Non-pigmented ciliary epithelial cell (primary cell): ENCODE results near the gene CEP57.
A peak's percentile ranks its signal among the peaks of the same experiment; 100 is the strongest.
"Not testable (repeated sequence)": the region's sequence is repeated elsewhere in the genome, so short reads cannot be mapped to it uniquely, and the experiment has no call there.

Source experiments
- DNase-seq: peaks from one replicate; pipeline ENCODE4 v3.0.0-alpha.2; 2010; ENCODE audit warnings: low read depth

Gene CEP57

DNA sequence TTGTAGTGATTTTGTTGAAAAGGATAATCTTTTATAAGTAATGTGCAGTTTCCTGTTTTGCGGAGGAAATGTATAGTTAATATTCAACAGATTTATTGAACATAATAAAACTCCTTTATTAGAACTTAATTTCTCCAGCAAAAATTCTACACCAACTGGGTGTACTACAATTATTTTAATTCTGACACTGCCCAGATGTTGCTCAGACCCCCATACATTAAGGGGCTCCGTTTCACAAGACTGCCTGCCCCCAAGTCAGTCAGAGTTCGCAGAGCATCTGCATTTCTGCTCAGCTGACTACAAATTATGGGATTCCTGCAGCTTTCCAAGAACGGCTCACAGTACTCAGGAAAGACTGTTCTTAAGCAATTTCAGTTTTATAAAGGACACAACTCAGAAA, 6.2 kb downstream of the CEP57 start:
- DNase-seq = no peak

DNA sequence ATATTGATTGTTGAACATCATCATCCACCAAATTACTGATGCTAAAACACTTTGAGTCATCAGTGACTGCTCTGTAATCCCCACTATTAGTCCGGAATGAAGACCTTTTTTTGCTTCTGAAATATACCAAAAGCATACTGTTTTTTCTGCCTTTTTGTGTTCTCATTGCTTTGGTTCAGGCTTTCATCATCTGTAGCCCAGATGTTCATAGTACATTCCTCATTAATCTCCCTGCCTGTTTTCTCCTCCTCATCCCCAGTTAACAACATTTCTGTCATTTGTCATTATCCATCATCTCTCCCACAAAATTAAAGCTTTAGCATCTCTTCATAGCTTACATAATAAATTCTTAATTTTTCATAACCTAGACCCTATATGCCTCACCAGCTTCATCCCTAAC, 9.2 kb downstream of the CEP57 start:
- DNase-seq = no peak

DNA sequence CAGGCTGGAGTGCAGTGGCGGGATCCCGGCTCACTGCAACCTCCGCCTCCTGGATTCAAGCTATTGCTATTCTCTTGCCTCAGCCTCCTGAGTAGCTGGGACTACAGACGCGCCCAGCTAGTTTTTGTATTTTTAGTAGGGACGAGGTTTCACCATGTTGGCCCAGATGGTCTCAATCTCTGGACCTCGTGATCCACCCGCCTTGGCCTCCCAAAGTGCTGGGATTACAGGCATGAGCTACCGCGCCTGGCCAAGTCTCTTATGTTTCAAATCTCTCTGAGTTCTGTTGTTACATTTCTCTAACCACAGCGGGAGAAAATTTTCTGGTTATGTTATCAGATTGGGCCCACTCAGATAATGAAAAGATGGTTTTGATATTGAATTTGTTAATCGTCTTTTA, 10.1 kb downstream of the CEP57 start:
- DNase-seq = no peak

DNA sequence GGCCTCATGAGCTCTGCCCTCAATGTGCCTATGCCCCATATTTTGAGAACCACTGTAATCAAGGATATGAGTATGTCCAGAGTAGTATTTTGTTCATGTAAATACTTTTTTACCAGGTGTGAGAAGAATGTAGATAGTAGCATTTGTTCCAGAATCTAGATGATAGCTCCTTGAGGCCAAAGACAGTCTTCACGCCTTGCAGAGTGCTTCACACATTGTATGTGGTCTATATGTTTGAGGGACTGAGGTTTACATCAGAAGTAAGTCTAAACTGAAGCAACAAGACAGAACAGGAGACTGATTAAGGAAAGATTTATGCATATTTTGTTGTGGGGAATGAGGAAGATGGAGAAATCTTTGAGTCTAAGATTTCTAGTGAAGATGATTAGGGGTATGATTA, 12.5 kb downstream of the CEP57 start:
- DNase-seq = no peak

DNA sequence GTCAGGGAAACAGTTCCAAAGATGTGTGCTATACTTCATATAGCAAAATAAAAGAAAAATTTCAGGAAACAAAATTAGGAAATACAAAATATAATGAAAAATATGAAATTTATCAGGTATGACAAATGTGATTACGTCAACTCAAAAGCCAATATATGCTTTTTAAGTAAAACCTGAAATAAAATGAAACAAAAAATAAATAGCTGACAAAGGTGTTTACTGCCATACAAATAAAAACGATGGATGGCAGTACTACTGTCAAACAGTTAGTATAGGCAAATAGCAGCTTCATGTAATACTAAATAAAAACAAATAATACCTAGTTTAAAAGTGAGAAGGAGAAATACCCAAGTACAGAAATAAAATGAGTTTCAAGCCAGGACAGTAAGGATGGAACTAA, 13.7 kb downstream of the CEP57 start:
- DNase-seq = no peak

DNA sequence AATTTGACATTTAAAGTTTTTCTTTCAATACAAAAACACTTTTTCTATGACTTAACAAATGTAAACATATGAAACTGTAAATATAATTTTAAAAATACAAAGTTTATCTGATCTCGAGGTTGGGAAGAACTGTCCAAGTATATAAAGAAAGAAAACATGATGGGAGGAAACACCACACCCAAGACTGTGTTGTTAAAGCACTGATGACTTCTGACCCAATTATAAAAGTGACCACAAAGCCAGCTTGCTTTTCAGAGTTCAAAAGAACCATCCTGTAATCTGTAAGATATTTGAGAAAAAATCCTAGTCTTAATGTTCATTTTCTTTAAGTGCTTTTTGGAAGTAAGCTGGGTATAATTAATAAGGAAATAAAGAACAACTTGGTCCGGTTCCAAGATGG, 15.6 kb downstream of the CEP57 start:
- DNase-seq = no peak

DNA sequence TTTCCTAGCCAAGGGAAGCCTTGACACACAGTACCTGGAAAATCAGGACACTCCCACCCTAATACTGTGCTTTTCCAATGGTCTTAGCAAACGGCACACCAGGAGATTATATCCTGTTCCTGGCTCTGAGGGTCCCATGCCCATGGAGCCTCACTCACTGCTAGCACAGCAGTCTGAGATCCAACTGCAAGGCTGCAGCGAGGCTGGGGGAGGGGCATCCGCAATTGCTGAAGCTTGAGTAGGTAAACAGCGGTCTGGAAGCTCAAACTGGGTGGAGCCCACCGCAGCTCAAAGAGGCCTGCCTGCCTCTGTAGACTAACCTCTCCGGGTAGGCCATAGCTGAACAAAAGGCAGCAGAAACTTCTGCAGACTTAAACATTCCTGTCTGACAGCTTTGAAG, 16.2 kb downstream of the CEP57 start:
- not testable (repeated sequence) for DNase-seq

DNA sequence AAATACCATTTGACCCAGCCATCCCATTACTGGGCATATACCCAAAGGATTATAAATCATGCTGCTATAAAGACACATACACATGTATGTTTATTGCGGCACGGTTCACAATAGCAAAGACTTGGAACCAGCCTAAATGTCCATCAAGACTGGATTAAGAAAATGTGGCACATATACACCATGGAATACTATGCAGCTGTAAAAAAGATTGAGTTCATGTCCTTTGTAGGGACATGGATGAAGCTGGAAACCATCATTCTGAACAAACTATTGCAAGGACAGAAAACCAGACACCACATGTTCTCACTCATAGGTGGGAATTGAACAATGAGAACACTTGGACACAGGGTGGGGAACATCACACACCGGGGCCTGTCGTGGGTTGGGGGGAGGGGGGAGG, 20.8 kb downstream of the CEP57 start:
- DNase-seq = not testable (repeated sequence)

DNA sequence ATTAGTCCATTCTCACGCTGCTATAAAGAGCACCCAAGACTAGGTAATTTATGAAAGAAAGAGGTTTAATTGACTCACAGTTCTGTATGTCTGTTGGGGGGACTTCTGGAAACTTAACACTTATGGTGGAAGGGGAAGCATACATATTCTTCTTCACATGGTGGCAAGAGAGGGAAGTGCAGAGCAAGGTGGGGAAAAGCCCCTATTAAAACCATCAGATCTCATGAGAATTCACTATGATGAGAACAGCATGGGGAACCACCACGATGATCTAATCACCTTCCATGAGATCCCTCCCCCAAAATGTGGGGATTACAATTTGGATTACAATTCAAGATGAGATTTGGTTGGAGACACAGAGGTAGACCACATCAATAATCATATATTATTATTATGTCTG, 25.7 kb downstream of the CEP57 start:
- no peak for DNase-seq

DNA sequence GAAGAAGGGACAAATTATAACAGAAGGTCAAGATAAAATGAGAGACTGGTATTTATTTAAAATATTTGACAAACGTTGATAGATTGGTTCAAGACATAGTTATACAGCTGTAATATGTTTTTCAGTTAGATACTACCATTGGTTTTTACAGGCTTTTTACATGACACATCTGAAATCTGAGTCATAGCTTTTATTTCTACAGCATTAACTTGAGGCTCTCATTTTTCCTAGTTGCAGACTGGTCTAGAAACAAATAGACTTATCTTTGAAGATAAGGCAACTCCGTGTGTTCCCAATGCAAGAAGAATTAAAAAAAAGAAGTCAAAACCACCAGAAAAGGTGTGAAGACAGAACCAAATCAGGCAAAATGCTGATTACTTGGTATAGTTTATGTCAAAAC, 31.3 kb downstream of the CEP57 start:
- DNase-seq = no peak

DNA sequence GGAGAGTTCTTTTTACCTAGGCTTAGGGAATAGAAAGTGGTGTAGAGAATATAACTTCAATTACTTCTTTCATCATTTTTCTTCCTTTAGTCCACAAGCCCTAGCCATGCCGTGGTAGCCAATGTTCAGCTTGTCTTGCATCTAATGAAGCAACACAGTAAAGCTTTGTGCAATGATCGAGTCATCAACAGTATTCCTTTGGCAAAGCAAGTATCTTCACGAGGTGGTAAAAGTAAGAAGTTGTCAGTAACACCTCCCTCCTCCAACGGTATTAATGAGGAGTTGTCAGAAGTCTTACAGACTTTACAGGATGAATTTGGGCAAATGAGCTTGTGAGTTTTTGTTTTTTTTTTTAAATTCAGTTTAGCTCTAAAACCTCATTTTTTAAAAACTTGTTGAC, 37.4 kb downstream of the CEP57 start:
- no peak for DNase-seq

DNA sequence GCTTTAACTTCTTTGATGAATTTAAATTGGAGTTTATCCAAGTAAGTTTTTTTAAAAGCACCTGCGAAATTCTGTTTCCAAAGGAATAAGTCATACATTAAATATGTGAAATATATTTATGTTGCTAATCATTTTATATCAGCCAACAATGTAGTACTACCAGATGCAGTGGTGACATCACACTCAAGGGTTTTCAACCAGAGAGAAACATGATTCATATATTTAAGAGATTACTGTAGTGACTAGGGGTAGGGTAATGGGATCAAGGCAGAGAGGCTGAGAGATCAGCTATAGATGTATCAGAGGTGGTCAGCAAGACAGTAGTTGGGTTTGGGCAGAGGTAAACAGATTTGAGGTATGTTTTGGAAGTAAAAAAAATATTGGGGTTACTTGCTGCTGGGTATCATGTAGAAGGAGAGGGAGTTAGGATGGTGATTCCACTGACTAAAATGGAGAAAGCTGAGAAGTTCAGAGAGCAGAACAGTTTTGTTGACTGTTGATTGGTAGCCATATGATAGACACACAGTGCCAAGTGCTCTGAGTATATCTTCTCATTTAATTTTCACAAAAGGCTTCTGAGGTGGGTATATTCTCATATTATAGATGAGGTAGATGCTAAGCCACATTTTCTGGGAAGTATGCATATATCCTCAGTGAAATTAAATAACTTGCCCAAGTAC, 39.4 kb downstream of the CEP57 start:
- no peak for DNase-seq

DNA sequence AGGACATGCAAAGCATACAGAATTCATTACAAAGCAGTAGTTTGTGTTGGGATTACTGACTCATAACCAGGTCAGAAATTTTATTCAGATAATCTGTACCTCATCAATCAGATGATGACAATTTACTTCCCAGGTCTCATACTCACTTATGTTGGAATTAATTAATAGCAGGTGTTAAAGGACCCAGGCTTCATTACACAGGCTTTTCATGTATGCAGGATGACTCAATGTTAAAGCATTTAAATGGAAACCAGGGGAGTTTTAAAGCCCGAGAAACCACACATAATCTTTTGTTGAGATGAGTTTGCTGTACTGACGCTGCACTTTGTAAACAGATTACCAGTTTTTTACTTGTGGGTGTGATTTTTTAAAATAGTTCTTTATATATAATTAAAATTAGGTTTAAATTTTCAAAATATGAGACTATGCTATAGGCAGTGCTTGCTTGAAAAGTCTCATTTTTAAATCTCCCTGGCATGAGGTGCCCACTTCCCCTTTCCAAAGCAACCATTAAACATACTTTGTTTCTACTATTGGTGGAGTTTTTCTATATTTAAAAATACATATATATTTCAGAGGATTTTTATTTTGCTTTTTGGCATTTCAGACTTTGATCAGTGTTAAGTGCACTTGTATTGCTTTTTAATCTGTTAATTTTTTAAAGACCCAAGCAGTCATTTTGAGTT, 41.0 kb downstream of the CEP57 start:
- DNase-seq = peak; percentile 56

DNA sequence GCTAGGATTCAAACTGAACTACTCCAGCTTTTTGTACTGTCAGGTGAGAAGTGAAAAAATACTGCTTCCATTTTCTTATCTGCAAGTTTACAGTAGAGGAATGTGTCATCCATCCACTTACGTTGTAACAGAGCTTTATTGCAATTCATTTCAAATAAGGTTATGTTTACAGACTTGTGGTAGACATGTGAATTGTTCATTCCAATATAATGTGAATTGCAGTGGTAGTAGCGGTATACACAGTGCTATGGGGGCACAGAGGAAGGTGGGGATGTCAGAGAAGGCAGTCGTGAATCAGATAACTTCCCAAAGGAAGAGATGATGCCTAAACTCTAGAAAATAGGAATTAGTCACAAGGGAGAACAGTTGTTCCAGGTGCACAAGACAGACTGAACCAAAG, 42.5 kb downstream of the CEP57 start:
- DNase-seq = no peak

DNA sequence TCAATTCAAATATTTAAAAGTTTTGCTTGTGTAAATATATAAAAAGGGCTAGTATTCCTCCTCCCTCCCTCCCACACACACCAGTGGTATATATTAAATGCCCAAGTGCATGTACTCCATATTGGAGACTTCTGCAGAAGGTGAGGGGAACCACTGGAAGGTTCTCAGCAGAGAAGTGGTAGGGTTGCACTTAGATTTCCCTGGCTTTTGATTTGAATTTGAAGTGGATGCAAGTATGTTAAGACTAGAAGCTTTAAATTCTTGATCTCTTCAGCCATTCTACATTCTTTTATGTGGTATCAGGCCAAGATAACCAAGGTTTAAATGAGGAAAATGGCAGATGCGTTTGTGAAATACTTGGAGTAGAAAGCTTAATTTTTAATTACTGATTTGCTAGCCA, 43.1 kb downstream of the CEP57 start:
- no peak for DNase-seq

DNA sequence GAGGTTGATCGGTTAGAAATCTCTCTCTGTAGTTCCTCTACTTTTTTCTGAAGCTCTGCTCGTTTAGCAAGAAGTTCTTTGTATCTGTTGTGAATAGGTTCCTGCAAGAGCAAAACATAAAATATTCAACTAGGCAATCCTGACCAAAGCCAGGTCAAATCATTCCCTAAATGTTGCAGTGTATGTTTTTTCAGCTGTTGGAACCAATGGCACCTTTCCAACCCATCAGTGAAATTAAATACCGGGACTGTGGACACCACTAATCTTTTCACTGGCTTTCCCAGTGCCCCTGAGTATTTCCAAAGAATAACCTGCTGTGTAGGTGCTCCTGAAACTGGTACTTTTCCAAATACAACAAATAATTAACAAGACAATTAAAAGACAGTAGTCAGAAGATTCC, 45.1 kb downstream of the CEP57 start:
- no peak for DNase-seq

DNA sequence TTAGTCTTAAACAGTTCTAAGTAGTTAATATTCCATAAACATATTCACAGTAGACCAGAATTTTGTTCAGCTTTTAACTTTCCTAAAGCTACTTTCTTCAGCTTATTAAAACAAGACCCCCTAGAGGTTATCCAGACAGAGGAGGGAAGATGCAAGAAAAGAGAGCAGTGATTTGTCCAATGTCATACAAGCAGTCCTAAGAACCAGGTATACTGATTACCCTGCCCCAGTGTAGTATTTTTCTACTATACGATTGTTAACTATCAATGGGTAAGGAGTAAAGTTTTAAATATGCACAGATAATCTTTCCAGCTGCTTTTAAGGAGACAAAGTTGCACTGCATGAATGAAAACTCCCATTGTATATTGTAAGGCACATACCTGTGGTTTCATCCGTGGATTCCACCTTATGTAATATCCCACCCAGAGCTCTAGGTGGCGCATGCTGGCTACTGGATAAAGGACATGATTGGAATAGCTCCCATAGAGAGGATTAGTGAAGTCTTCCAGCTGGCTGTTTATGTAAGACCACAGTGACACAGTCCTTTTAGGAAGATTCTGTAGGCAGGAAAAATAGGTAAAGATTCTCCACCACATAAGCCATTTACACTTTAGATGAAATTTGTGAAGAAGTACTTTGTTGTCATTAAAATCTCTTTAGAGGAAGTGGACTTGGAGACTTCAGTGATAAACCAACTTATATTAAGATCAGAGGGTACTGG, 45.6 kb downstream of the CEP57 start:
- peak; percentile 89 for DNase-seq

DNA sequence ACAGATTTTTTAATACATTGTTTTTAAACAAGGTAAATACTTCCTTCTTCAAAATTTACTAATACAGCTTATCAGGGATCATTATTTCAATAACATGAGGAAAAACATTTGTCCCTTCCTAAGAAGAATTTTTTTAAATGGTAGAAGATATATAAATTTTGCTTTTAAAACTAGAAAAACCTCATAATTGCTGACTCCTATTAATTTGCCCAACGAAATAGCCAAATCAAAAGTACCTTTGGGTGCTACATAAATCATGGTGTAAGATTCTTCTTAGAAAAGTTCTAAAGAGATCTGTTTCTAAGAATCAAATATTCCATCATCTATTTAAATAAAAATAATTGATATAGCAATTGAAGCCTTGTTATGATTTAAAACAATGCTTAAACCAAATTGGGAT, 54.9 kb downstream of the CEP57 start:
- no peak for DNase-seq

DNA sequence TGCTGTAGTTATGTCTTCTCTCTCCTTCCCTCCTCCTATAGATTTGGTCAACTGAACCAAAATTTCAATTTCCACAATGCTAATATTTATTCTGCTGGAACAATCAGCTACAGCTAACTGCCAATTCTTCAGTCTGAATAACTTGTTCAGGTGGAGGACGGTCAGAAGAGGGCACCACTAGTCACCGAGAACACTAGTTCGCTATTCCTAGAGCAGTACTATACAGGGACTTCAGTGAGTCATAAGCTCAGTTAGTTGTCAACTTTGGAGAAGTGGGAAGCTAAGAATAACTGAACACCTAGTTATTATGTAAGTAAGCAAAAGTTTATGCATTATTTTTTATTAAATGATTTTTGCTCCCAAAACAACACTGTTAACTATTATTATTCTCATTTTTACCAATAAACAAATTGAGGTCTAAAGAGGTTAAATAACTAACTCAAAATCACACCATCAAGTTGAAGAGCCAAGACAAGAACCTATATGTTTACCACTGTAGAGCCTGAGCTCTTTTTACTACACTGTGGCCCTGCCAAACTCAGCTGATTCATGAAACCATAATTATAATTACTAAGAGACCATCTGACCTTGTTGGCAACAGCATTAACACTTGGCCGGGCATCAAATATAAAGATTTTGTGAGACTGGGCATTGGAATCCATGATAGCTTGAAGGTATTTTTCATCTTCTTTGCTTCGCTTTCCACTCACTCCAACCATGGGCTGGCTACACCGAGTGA, 59.0 kb downstream of the CEP57 start:
- DNase-seq = peak; percentile 64

DNA sequence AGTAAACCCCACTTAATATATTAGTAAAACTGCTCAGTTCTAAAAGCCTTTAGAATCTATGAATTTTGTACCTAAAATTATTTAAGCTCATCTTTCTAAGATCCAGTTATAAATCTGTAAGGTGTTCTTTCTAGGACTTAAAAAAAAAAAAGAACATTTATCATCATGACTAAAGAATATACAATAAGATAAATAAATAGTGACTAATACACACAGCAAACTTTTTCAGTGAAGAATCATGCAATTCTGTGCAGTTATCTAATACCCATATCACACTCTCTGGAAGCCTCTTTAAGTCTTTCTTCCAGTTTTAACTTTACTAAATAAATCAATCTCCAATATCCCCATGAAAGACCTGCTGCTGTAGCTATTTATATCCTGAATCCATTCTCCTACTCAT, 59.8 kb downstream of the CEP57 start:
- no peak for DNase-seq

DNA sequence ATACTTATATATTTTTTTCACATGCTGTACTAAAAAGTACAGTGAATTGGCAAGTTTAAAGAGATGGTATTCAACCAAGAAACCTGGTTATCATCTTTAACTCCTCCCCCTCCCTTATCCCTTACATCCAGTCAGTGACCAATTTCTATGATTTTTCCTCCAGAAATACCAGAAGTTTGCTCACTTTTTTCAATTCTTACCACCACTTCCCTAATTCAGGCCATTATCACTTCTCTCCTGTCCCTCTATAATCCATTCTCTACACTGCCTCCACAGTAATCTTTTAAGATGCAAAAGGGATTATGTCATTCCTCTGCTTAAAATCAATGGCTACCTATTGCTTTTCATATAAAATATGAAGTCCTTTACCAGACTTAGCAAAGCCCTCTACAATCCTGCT, 62.8 kb downstream of the CEP57 start:
- DNase-seq = no peak

DNA sequence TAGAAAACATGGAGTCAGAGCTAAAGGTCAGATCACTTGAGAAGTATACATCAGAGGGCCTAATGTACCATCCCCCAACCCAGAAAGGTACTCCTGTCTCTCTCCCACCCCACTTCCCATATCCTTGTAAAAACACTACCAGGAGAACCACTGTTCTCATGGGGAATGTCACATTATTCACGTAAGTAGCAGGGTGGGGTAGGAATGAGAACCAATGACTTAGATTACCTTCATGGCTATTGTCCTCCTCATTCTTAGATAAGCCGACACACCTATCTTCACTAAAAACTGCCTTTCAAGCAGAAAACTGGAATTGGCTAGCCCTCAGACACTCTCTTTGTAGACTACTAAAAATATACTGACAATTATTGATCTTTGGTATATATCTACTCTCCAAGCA, 63.6 kb downstream of the CEP57 start:
- no peak for DNase-seq

DNA sequence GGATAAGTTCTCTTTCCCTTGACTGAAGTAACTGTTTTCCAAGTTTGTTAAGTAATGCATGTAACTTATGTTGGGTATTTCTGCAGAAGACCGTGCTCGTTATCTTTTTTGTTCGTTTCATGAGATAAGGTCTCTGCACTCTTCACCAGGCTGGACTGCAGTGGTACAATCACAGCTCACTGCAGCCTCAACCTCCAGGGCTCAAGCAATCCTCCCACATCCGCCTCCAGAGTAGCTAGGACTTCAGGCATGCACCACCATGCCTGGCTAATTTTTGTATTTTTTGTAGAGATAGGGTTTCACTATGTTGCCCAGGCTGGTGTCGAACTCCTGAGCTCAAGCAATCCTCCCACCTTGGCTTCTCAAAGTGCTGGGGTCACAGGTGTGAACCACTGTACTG, 64.1 kb downstream of the CEP57 start:
- DNase-seq = not testable (repeated sequence)
